ENCODE measurements around the gene GBF1. TPM values are rescaled to one million over a fixed set of nuclear protein-coding genes. Genes with fewer than 3 reads are reported as not detected.

The GBF1 gene
- total RNA-seq, 1 experiment from 2014 or later, result 23.7 TPM

DNA sequence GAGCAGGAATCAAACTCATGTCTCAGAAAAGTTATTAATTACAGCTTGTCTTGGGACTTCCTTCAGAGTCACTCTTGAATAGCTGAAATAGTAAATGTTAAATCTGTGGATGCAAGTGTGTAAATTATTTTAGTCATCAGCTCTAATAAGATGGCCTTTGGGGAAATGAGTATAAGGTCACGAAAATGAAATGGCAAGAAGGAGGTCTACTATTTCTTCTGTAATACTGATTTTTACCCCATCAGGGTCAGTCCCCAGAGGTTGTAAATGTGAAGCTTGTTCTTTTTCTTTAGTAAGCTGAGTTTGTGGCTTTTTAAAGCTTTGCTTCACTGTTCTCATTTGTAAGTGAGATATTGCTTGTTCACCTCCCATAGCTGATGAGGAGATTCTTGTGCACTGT lies 63.9 kb downstream of the GBF1 start:
- no peak overlapping the region for H3K18ac ChIP-seq (ENCODE audit: insufficient read length, low read depth, low read length)
- no peak overlapping the region for H3K9ac ChIP-seq (ENCODE audit: extremely low read depth, insufficient read length, low read length)
- no peaks in the 10 kb centered on the region for H3K79me1 ChIP-seq (ENCODE audit: insufficient read depth, low read depth, low read length, poor library complexity, severe bottlenecking)
- no peak overlapping the region for H2AK5ac ChIP-seq (ENCODE audit: insufficient read length, low read length)
- H3K27ac Mint-ChIP-seq, result no peak overlapping the region
- no peak overlapping the region for H3T11ph ChIP-seq (ENCODE audit: low read length)
- H2BK5ac ChIP-seq (ENCODE audit: insufficient read length, low read length), result no peak overlapping the region
- H4K91ac ChIP-seq (ENCODE audit: insufficient read length, low read depth, low read length), result no peak overlapping the region
- no peaks in the 10 kb centered on the region for H3K36me3 Mint-ChIP-seq (ENCODE audit: insufficient read depth in 1 of 3, low read depth in 3 of 3)
- H3K23me2 ChIP-seq (ENCODE audit: insufficient read length, low read depth, low read length, poor library complexity, severe bottlenecking), result no peaks in the 10 kb centered on the region
- no CpG with 5 or more reads among the region's 1 CpG for WGBS (ENCODE audit: extremely low coverage, insufficient read length, low lambda C conversion rate)
- no peak overlapping the region for H3K27ac ChIP-seq (ENCODE audit: insufficient read length, low read depth, low read length)
- no peaks in the 10 kb centered on the region for H3K9me3 Mint-ChIP-seq
- H2BK15ac ChIP-seq (ENCODE audit: low read depth, low read length), result no peak overlapping the region
- H4K20me1 ChIP-seq (ENCODE audit: control insufficient read depth, insufficient read depth, insufficient read length), result no peaks in the 10 kb centered on the region
- H3K27me3 ChIP-seq (ENCODE audit: insufficient read depth, low read length), result no peaks in the 10 kb centered on the region
- no peak overlapping the region for H3K56ac ChIP-seq (ENCODE audit: insufficient read length, low read depth, low read length)
- H2AFZ ChIP-seq (ENCODE audit: low read length), result no peak overlapping the region
- no peak overlapping the region for H2BK120ac ChIP-seq (ENCODE audit: low read depth, low read length, poor library complexity, severe bottlenecking)
- no peak overlapping the region for H3K4ac ChIP-seq (ENCODE audit: low read depth, low read length)
- TF ChIP-seq CTCF (conservative IDR thresholded peaks at IDR 0.05), result no peak
- DNase-seq, result no peak
- no peak overlapping the region for H2BK12ac ChIP-seq (ENCODE audit: insufficient read length, low read depth, low read length)
- peaks cover 16 to 18% of the 10 kb centered on the region in 2 experiments for H3K4me1 Mint-ChIP-seq
- no peak overlapping the region for H4K5ac ChIP-seq (ENCODE audit: insufficient read length, low read depth, low read length)
- H3K4me2 ChIP-seq (ENCODE audit: insufficient read depth, insufficient read length, low read length), result no peak overlapping the region
- H3K14ac ChIP-seq (ENCODE audit: insufficient read depth, low read length), result no peak overlapping the region
- H3K4me1 ChIP-seq (ENCODE audit: insufficient read depth, low read length), result peaks cover 3% of the 10 kb centered on the region; the same call in 1 of the 2 replicates
- H4K8ac ChIP-seq (replicated peaks; ENCODE audit: insufficient read length, low read depth, low read length), result no peak overlapping the region
- H3K9me3 ChIP-seq (ENCODE audit: control insufficient read depth, low read depth, low read length), result no peaks in the 10 kb centered on the region
- no peak overlapping the region for H3K4me3 Mint-ChIP-seq
- no peaks in the 10 kb centered on the region for H3K27me3 Mint-ChIP-seq (ENCODE audit: low read depth)
- H3K23ac ChIP-seq (ENCODE audit: insufficient read length, low read depth, low read length), result no peak overlapping the region
- no peaks in the 10 kb centered on the region for H3K79me2 ChIP-seq (ENCODE audit: insufficient read depth, low read length)
- no peak overlapping the region for H2BK20ac ChIP-seq (ENCODE audit: low read depth, low read length, poor library complexity, severe bottlenecking)
